GM12875 (cell line): ENCODE data around the gene FBXL19.
A peak's percentile ranks its signal among the peaks of the same experiment; 100 is the strongest.

ENCODE experiments used
- H3K4me3 ChIP-seq: one replicate; pipeline ENCODE4 v1.5.1; 2011; ENCODE audit warnings: low read depth, low read length, control low read depth
- CTCF ChIP-seq: IDR thresholded peaks from 2 replicates; pipeline ENCODE4 v1.5.1; 2011; ENCODE audit warnings: low read depth, mild to moderate bottlenecking, control low read depth, inconsistent platforms, low read length, moderate library complexity, borderline replicate concordance; ENCODE audit not compliant: insufficient read depth

Gene FBXL19

GRCh38 chr16:30896889-30897733, 26.3 kb upstream of the FBXL19 start:
- no peak for TF ChIP-seq CTCF
- peak overlapping the region; percentile 47 for H3K4me3 ChIP-seq

GRCh38 chr16:30899794-30900193, 23.6 kb upstream of the FBXL19 start:
- no peak overlapping the region for H3K4me3 ChIP-seq
- TF ChIP-seq CTCF: no peak

- H3K4me3 ChIP-seq: no peak overlapping the region
- TF ChIP-seq CTCF: no peak
Observed at GRCh38 chr16:30900588-30900987, 22.8 kb upstream of the FBXL19 start.

GRCh38 chr16:30901201-30902028, 22.0 kb upstream of the FBXL19 start:
- peak overlapping the region; percentile 52 for H3K4me3 ChIP-seq
- no peak for TF ChIP-seq CTCF

GRCh38 chr16:30902029-30902972, 21.1 kb upstream of the FBXL19 start:
- peak overlapping the region; percentile 52 for H3K4me3 ChIP-seq
- peak; percentile 58; the same call in 1 of the 2 replicates for TF ChIP-seq CTCF

GRCh38 chr16:30903002-30903401, 20.4 kb upstream of the FBXL19 start:
- H3K4me3 ChIP-seq: no peak overlapping the region
- TF ChIP-seq CTCF: no peak
